TTC549 (cell line): ENCODE data around the gene CYP4F11.
"Not testable (repeated sequence)": the region's sequence is repeated elsewhere in the genome, so short reads cannot be mapped to it uniquely, and the experiment has no call there.

Experiments used
- FAIRE-seq: peaks from 2 replicates; lab custom pipeline; 2012; peaks lifted over from hg19 to GRCh38; lab: Jason Lieb, UNC

CYP4F11 gene

DNA sequence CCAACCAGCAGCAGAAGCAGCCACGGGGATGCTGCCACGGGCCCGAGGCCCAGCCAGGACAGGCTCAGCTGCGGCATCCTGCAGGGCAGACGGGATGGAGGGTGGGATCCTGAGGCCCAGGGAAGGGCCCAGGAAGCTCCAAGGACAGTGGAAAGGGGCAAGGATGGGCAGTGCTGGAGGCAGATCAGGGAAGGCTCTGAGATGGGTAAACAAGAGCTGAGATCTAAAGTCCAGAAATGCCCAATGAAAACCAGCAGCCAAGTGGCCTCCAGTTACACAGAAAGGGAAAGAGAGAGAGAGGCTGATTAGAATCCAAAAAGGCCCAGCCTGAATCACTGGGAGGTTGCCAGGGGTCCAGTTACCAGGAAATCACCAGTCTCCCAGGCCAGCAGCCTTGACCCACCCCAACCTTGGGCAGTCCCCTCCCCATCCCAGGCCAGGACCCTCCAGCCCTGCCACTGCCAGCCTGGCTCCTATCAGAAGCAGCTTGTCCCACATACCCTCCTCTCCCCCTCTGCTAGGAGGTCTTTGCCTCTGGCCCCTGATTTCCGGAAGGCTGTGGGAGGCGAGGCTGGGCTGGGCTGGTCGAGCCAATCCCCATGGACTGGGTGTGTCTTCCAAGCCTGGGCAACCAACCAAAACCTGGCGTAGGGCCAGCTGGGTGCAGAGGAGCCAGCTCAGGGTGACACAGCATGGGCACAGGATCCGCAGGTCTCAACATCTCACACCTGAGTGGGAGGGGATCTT, at the start of gene CYP4F11:
Gene CYP4F11 (minus strand): TSS at position 198 of the 747 bp plus-strand sequence. CDS start 121 bp downstream, at position 77.
- FAIRE-seq, result no peak

DNA sequence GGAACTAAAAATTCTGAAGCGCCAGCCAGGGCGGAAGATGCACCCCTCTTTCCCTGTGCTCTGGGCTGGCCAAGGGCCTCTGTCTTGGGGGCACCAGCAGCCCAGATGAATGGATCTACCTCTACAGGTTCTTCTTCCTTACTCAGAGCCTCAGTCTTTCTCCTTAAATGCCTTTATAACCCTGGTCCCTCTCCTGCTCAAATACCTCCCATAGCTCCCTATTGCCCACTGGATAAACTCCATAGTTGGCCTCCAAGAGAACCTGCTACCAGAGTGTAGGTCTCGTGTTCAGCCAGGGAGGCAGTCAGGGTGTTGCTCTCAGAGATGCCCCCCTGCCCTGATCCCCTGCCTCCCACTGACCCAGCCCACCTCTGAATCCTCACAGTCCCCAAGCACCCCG, 45.0 kb upstream of the CYP4F11 start:
- no peak for FAIRE-seq

DNA sequence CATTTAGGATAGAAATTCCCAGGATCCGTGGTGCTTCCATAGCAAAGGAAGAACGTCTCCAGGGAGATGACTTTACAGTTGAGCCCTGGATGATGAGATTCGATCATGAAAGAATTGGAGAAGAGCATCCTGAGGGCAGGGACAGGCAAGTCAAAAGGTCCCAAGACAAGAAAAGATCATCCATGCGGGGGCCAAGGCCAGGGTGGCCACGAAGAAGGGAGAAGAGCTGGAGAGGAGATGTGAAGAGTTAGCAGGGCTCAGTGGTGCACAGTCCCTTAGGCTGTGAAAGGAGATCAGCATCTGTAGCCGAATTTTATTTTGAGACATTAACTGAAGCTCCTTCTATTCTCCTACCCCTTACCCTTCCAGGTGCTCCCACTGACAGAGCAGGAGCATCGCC, 43.4 kb upstream of the CYP4F11 start:
- FAIRE-seq, result no peak

- FAIRE-seq, result no peak
Measured at GRCh38 chr19:15976836-15977689, 42.7 kb upstream of the CYP4F11 start.

GRCh38 chr19:15974856-15975255, 40.5 kb upstream of the CYP4F11 start:
- no peak for FAIRE-seq

GRCh38 chr19:15972043-15972442, 37.7 kb upstream of the CYP4F11 start:
- FAIRE-seq, result not testable (repeated sequence)

DNA sequence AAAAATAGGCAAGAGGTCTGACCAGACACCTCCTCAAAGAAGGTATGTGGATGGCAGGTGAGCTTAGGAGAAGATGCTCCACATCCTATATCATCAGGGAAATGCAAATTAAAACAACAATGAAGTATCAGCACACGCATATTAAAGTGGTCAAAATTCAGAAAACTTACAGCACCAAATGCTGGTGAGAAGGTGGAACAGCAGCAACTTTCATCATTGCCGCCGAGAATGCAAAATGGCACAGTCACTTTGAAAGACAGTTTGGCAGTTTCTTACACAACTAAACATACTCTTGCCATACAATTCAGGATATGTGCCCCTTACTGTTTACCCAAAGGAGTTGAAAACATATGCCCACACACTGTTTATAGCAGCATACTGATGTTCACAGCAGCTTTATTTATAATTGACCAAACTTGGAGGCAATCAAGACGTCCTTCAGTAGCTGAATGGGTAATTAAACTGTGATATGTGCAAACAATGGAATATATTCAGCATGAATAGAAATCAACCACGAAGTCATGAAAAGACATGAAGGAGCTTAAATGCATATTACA, 37.0 kb upstream of the CYP4F11 start:
- no peak for FAIRE-seq

- FAIRE-seq, result no peak
Measured at GRCh38 chr19:15964231-15964630, 29.9 kb upstream of the CYP4F11 start.

GRCh38 chr19:15962319-15962718, 28.0 kb upstream of the CYP4F11 start:
- no peak for FAIRE-seq

DNA sequence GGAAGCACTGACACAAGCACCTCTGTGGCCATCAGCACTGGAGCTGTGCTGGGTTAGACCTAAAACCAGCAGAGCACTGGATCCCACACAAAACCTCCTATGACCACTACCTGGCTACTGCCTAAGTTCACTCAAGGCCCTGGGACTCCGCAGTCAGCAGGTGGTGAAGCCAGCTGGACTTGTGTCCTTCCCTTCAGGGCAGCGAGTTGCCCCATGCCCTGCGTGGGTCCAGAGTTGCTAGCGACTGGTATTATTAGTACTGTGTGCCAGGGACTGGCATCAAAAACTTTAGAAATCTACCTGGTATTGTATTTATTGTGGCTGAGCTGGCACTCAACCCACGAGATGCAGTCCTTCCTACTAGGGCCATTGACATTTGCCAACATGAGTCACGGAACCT, 20.5 kb upstream of the CYP4F11 start:
- FAIRE-seq, result no peak

- no peak for FAIRE-seq
Measured at GRCh38 chr19:15948223-15949058, 14.1 kb upstream of the CYP4F11 start, which contains the start of gene OR10H4. Gene OR10H4 (plus strand): TSS chr19:15949008. CDS start chr19:15949008, 0 bp downstream.

- no peak for FAIRE-seq
Measured at GRCh38 chr19:15945301-15945700, 11.0 kb upstream of the CYP4F11 start.

GRCh38 chr19:15944401-15944800, 10.1 kb upstream of the CYP4F11 start:
- FAIRE-seq, result no peak

DNA sequence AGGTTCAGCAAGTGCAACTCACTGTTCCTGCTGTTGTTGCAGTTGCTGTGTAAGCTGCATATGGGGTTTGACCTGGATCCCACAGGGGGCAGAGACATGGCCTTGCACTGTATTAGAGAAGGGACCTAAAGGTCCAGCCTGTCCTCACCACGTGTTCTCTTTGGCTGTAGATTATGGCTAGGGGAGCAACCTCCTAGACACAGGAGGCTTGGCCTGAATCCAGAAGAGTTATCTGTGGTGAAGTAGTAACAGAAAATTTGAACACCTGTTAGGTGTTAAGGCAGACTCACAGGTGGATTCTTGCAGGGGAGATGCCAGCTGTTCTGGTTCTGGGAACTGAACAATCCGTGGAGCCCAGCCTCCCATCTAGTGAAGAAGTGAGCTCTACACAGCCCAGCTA, 3.4 kb upstream of the CYP4F11 start:
- no peak for FAIRE-seq

DNA sequence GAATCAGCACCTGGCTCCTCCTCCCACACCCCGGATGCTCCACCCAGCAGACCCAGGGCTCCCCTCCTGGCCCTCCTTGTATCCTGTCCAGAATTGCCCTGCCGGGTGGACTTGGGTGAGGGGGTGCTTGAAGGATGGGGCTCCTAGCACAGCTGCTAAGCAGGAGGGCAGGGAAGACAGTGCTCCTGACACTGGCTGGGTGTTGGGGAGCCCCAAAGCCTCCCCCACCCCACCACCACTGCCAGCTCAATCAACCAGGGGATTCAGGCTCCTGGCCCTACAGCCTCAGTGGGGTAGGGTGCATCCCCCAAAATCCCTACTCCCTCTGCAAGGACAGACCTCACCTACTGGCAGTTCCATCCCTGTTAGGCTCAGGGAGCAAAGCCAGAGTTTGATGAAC, 2.6 kb upstream of the CYP4F11 start:
- no peak for FAIRE-seq

GRCh38 chr19:15936173-15936572, 1.8 kb upstream of the CYP4F11 start:
- no peak for FAIRE-seq

DNA sequence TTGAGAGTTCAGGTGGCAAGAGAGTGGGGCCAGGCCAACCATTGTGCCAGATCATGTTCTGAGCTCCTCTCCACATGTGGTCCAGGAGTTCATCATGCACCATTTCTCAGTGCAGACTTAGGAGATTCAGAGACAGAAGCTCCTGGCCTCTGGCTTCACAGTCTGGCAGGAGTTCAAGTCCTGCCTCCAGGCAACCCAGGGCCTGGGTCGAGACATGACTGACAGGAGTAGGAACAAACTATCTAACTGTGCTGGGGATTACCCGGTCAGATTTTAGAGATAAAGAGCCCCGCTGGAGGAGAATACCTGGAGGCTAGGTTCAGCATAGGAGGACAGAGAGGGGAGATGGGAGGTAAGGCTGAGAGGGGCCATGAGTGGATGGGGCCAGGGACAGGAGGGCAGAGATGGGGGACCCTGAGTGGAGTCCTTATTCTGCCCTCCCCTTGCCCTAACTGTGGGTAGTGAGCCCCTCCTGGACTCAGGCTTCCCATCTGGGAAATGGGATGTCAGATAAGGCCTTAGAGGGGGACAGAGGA, 906 bp upstream of the CYP4F11 start:
- no peak for FAIRE-seq

DNA sequence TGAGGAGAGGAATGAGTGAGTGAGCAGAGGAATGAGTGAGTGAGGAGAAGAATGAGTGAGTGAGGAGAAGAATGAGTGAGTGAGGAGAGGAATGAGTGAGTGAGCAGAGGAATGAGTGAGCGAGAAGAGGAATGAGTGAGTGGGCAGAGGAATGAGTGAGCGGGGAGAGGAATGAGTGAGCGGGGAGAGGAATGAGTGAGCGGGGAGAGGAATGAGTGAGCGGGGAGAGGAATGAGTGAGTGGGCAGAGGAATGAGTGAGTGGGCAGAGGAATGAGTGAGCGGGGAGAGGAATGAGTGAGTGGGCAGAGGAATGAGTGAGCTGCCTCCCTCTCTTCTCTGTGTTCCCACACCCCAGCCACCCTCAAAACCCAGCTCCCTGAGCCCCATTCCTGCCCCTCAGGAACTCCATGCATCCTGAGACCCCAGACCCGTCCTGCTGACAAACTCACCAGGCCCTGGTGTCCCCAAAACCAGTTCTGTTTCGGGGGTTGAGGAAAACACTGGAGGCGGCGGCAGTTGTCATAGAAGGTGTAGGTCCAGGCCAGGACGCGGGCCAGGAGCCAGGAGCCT, 483 bp downstream of the CYP4F11 start:
- FAIRE-seq, result not testable (repeated sequence)

- no peak for FAIRE-seq
Measured at GRCh38 chr19:15928321-15928720, 6.0 kb downstream of the CYP4F11 start.

DNA sequence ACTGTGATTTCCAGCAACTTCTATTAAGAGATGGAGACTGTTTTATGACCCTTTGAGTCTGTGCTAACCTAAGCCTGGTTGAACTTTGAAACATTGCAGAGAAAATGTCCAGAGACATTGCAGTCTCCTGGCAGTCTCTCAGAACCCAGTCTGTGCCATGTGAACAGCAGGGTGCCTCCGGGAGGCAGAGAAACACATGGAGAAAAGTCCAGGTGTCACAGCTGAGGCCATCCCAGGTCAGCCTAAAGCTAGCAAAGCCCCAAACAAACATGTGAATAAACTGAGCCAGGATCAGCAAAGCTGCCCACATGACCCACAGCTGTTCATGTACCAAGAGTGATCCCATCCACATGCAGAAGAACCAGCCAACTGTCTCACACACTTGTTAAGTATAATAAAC, 7.8 kb downstream of the CYP4F11 start:
- FAIRE-seq, result no peak

DNA sequence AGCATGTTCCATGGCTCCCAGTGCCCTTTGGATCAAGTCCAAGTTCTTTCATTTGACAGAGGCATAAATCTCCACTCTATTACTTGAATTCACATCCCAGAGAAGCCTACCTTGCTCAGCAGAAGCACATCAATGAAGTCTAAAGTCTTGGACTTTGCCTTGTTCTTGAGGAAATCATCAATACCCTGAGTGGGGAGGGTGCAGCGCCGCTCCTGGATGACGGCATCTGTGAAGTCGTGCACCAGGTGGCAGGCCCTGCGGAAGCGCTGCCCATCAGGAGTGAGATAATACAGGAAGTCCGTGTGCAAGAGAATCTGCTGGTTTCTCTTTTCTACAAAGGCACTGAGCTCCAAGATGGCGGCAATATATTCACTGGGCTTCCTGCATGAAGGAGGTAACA, 10.6 kb downstream of the CYP4F11 start:
- FAIRE-seq, result no peak

DNA sequence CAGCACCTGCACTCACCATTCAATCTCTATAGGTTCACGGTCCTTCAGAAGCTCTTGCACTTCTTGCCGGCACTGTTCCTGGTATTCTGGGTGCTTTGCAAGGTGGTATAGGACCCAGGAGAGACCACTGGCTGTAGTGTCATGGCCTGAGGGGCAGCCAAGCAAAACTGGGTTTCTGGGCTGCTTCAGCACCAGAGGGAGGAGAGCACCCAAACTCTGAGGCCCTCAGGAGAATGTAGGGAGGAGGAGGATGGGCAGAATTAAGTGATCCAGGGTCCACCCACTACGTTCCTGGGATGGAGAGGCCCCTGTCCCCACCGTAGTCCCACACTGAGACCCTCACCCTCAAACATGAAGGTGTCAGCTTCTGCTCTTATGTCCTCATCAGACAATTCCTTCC, 12.3 kb downstream of the CYP4F11 start:
- no peak for FAIRE-seq
